HT1080 (cell line): ENCODE measurements around the gene PANK1. TPM values are rescaled to one million over a fixed set of nuclear protein-coding genes. Genes with fewer than 3 reads are reported as not detected.
"Not testable (repeated sequence)": the region's sequence is repeated elsewhere in the genome, so short reads cannot be mapped to it uniquely, and the experiment has no call there.

ENCODE experiments used
- DNase-seq: peaks from one replicate; pipeline ENCODE4 v3.0.0-alpha.2; 2015; ENCODE audit warnings: low read depth
- total RNA-seq: library from RNA; depleted of rRNA; stranded (reverse); fragments of >200 nt; shearing (Covaris generic); gene quantifications from 2 replicates; pipeline ENCODE4 v1.2.3, GENCODE V29; 2014

PANK1 gene
- total RNA-seq, 1 experiment from 2014 or later: 3.8 TPM

DNA sequence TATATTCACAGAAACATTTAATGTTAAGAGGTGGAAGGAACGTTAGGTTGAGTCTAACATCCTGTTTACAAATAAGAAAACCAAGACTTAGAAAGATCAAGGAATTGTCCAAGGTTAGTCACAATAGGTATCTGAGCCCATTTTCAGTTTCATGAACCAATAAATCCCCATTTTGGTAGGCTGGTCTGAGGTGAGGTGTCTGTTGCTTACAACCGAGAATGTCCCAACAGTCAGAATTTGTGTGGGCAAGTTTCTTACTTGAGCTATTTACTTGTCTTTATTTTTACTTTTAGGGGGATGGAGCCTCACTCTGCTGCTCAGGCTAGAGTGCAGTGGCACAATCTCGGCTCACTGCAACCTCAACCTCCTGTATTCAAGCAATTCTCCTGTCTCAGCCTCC, 23.6 kb downstream of the PANK1 start:
- no peak for DNase-seq

- not testable (repeated sequence) for DNase-seq
These were observed 24.7 kb downstream of the PANK1 start for GRCh38 chr10:89620296-89620695.

- DNase-seq: peak; percentile 64
These were observed 29.2 kb downstream of the PANK1 start for GRCh38 chr10:89615824-89616223.

- DNase-seq: no peak
These were observed 29.9 kb downstream of the PANK1 start for GRCh38 chr10:89615112-89615511.

DNA sequence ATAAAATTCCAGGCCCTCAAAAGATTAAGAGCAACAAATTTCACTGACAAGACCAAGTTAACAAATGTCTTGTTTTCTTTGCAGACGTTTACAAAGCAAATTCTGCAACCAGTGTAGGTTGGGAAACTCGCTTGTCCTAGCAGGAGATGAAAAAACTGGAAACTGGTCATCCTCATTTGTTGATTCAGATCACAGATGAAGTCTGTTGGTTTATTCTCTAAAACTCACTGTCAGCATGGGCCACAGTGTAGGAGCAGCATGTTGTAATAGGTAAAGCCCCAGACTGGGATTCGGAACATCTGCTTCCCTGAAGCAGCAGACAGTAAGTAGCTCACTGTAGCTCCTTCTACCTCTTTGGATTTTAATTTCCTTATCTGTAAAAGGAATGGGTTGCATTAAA, 31.5 kb downstream of the PANK1 start:
- DNase-seq: no peak

DNA sequence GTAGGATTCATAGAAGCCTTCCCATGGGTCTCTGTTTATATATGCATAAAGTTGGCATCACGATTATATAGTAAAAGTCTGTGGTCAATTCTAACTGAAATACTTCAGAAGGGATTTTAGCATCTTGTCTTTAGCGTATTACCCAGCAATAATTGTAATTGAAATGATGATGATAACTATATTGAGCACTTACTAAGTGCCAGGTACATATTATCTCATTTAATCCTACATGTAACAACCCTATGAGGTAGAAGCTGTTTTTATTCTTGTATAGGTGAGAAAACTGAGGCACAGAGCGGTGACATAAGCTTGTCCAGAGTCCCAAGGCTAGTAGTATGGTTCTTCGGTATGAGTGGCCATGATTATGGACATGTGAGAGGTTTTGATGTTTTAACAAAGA, 33.8 kb downstream of the PANK1 start:
- DNase-seq: no peak

DNA sequence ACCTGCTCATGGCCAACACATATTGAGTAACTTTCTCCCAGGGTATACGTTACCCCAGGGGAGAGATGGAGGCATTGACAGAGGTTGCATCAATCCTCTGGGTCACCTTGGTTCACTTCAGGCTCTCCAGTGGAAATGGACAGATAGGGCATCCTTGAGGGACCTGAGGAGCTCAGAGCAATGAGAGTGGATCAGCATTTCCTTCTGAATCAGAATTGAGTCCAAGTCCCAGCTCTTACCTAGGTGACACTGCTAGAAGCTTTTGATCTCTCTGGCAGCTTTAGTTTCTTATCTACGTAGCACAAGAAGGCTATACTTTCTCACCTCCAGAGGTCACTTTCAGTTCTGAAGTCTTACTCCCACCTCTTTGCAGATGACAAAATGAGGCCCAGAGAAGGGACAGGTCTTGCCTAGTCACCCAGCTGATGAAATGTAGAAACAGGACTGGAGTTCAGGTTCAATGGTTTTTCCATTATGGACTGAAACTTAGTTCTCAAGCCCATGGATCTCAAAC, 35.2 kb downstream of the PANK1 start:
- DNase-seq: no peak

DNA sequence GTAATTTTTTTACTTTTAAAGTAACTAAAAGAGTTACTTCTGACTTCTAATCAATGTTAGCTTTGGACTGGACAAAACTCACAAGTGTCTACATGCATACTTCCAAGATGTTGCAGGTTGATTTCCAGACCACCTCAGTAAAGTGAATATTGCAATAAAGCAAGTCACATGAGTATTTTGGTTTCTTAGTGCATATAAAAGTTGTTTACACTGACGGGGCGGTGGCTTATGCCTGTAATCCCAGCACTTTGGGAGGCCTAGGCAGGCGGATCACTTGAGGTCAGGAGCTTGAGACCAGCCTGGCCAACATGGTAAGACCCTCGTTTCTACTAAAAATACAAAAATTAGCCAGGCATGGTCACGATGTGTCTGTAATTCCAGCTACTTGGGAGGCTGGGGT, 40.8 kb downstream of the PANK1 start:
- no peak for DNase-seq

DNA sequence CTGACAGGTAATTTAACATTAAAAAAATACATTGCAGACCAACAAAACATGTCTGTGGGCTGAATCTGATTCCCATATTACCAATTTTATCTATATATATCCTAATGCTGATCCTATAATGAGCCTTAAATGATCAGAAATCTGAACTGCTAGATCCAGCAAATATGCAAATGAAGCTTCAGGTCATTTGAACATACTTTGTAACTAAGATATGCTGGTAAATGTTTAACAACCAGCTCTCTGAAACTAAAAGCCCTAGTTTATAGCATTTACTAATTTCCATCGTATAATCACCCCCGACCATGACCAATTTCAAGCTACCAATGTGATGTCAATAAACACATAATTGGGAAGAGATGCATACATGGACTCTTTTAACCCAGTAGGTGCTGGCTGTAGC, 42.1 kb downstream of the PANK1 start:
- no peak for DNase-seq

GRCh38 chr10:89601728-89602361, 43.2 kb downstream of the PANK1 start:
- DNase-seq: no peak

DNA sequence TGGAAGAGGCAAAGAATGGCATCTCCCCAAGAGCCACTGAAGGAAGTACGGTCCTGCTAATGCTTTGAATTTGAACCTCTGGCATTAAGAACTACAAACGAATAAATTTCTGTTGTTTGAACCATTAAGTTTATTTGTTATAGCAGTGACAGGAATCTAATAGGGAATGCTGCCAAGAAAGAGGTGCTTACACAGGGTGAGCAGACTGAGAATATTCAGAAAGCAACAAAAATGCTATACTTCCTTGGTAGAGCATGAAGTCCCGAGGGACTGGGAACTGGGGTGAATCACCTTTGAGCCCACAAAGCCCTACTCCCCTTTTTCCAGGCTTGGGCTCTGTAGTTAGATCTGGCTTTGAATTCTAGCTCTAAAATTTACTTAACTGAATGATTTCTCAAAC, 45.0 kb downstream of the PANK1 start:
- no peak for DNase-seq

DNA sequence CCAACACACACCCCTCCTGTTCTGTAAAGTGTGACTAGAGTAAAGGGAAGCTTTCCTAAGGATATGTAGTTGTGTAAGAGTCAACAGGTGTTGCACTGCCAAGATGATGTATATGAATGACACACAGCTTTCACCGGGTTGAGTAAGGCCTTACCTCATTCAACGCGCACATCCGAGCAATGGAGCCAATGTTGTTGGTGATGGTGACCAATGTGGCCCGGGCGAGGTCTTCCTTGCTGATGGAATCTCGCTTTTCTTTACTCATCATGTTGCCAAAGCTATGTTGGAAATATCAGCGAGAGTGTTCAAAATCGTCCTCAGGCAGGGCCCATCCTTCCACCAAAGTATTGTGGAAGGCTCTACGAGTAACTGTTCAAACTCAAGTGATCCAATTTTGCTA, 52.0 kb downstream of the PANK1 start:
- DNase-seq: no peak

- no peak for DNase-seq
These were observed 52.5 kb downstream of the PANK1 start for GRCh38 chr10:89592539-89592938.

DNA sequence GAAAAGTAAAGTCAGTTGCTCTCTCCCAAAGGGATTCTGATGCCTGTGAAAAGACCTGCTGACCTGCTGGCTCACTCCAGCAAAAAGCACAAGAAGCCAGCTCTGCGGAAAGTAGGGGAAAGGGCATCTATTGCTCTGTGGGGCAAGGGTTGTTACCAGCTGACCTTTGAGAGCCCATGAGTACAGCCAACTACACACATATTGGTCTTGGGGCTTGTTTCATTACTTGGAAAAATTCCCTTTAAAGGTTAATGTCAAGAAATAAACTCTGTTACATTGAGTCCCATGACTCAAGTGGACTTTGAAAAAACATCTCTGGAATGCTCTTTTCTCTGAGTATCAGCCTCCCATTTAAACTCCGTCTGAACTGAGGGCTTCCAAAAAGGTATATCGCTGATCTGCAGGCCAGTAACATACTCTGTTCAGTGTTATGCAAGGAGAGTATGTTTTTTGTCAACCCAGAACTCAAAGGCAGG, 53.2 kb downstream of the PANK1 start:
- DNase-seq: no peak

DNA sequence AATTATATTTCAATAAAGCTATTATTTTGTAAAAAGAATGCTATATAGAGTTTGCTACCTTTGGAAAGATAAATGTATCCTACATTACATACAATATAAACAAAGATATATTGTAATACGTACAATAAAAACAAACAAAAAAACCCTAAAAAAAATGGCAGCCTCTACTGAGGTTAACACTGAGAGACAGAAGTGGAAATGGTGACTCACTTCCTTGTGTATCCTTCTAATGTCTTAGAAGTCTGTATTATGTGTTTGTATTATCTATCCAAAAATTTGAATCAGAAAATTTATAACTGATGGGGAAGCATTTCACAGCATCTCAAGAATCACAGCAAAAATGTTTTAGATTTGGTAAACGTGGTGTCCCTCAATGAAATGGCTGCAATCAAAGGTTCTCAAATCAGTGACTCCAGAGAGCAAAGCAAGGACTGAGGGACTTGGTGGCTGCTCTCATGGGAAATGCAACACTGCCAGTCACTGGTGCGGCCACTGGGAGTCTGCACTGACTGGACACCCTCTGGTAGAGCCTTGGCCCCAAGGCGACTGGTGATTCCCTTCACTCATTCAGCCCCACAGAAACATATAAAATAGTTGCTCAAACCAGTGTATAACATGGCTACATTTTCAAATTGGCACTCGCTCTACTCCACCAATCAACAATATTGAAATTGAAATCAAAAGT, 53.8 kb downstream of the PANK1 start:
- peak; percentile 13 for DNase-seq

DNA sequence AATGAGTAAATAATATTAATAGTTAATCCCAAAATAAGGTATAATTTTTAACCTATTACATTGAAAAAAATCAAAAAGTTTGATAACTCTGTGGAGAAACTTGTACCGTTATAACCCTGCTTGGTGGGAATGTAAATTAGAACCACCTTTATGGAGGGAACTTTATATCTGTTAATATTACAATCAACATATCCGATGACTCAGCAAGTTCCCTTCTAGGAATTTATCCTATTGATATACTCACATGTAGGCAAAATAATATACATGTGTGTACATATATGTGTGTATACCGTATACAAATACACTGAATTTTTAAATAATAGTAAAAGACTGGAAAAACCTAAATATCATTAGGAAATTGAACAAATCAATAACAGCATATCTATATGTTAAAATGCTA, 54.7 kb downstream of the PANK1 start:
- no peak for DNase-seq

- no peak for DNase-seq
These were observed 55.8 kb downstream of the PANK1 start for GRCh38 chr10:89589101-89589720.

- no peak for DNase-seq
These were observed 56.4 kb downstream of the PANK1 start for GRCh38 chr10:89588671-89589070.

- no peak for DNase-seq
These were observed 63.0 kb downstream of the PANK1 start for GRCh38 chr10:89582022-89582421.

DNA sequence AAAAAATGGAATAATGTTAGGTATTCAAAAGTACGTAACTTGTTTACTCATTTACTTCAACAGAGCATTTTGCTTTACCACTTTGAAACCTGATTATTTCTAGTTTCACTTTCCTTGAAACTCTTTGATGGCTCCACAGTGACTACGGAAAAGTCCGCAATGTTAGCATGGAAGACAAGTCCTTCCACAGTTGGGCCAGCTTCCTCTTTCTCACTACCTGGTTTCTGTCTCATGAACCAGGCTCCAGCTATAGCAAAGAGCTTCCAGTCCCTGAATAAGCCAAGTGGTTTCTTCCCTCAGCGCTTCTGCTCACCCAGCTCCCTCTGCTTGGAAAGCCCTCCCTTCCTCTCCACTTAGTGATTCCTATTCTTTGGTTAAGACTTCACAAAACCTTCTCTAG, 64.8 kb downstream of the PANK1 start:
- no peak for DNase-seq

- no peak for DNase-seq
These were observed 68.3 kb downstream of the PANK1 start for GRCh38 chr10:89576696-89577095.

DNA sequence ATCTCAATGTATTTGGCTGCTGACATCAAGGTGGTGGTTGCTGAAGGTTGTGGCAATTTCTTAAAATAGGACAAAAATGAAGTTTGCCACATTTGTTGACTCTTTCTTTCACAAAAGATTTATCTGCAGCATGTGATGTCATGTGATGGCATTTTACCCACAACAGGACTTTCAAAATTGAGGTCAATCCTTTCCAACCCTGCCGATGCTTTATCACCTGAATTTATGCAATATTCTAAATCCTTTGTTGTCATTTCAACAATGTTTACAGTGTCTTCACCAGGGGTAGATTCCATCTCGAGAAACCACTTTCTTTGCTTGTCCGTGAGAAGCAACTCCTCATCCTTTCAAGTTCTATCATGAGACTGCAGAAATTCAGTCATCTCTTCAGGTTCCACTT, 69.0 kb downstream of the PANK1 start:
- no peak for DNase-seq

GRCh38 chr10:89575031-89575430, 70.0 kb downstream of the PANK1 start:
- DNase-seq: no peak
